Measurements from ENCODE around the gene CAMKV. TPM values are rescaled to one million over a fixed set of nuclear protein-coding genes. Genes with fewer than 3 reads are reported as not detected.
A peak's percentile ranks its signal among the peaks of the same experiment; 100 is the strongest.

CAMKV gene
- total and polyA plus RNA-seq, 2 of the 4 experiments (the other 2 are of a cell fraction): not detected

DNA sequence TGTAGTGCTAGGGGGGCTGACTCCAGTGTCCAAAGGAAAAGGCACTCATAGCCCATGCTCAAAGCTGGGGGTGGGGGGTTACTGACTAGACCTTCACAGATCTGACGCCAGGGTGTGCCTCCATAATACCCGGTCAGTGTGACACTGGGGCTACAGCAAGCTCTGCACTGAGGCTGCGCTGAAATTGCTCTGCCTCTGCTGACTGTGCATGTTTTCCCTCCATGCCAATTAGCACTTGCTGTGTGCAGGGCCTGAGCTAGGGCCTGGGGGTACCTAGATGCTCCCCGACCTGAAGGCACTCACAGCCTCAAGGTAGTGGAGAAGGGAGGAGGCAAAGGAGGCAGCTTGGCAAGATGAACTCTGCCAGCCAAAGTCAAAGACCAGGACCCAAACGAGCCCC lies 5.2 kb downstream of the CAMKV start:
- Histone ChIP-seq H2BK5ac (ENCODE audit: low read depth, low read length, poor library complexity, severe bottlenecking) (no peak overlapping the region), H2BK20ac (ENCODE audit: low read depth, low read length) (no peak overlapping the region), H4K8ac (ENCODE audit: low read depth in 2 of 2, low read length in 2 of 2) (no peak overlapping the region), H2BK120ac (ENCODE audit: low read depth, low read length) (no peak overlapping the region), H2AFZ (replicated peaks; ENCODE audit: low read length, poor library complexity) (no peak overlapping the region), H3K23ac (ENCODE audit: low read depth, low read length) (no peak overlapping the region), H3K36me3 (ENCODE audit: control insufficient read depth, insufficient read depth, low read length) (no peaks in the 10 kb centered on the region), H3K79me1 (ENCODE audit: low read depth in 1 of 2, low read length in 2 of 2) (no peaks in the 10 kb centered on the region), H3K14ac (replicated peaks; ENCODE audit: low read depth, low read length) (no peak overlapping the region), H3K9me1 (ENCODE audit: insufficient read depth, low read length) (no peaks in the 10 kb centered on the region), H3K4me3 (ENCODE audit: insufficient read depth, low read depth, low read length) (no peak overlapping the region), H4K91ac (ENCODE audit: insufficient read depth, low read depth, low read length) (no peak overlapping the region), H3K4me2 (ENCODE audit: low read depth, low read length) (no peak overlapping the region), H4K20me1 (ENCODE audit: insufficient read depth, low read length) (no peaks in the 10 kb centered on the region), H3K18ac (ENCODE audit: low read depth, low read length) (no peak overlapping the region), H2AK9ac (replicated peaks; ENCODE audit: low read depth, low read length, poor library complexity) (no peak overlapping the region), H2BK15ac (ENCODE audit: low read depth, low read length) (no peak overlapping the region), H3K56ac (ENCODE audit: extremely low read depth, insufficient read depth, low read length) (no peak overlapping the region), H3K4me1 (ENCODE audit: control insufficient read depth, insufficient read depth, low read length) (no peaks in the 10 kb centered on the region), H3K4ac (ENCODE audit: low read depth, low read length) (no peak overlapping the region), H3K9me3 (ENCODE audit: control insufficient read depth, insufficient read depth, low read length) (no peaks in the 10 kb centered on the region), H2AK5ac (ENCODE audit: low read depth, low read length) (no peak overlapping the region), H3K27ac (ENCODE audit: insufficient read depth, low read length) (no peak overlapping the region), H3K27me3 (ENCODE audit: control insufficient read depth, insufficient read depth, low read length) (peaks cover 61% of the 10 kb centered on the region), H4K5ac (ENCODE audit: low read depth, low read length) (no peak overlapping the region), H3K9ac (ENCODE audit: low read depth, low read length) (no peak overlapping the region)
- TF ChIP-seq, protein P1, sequence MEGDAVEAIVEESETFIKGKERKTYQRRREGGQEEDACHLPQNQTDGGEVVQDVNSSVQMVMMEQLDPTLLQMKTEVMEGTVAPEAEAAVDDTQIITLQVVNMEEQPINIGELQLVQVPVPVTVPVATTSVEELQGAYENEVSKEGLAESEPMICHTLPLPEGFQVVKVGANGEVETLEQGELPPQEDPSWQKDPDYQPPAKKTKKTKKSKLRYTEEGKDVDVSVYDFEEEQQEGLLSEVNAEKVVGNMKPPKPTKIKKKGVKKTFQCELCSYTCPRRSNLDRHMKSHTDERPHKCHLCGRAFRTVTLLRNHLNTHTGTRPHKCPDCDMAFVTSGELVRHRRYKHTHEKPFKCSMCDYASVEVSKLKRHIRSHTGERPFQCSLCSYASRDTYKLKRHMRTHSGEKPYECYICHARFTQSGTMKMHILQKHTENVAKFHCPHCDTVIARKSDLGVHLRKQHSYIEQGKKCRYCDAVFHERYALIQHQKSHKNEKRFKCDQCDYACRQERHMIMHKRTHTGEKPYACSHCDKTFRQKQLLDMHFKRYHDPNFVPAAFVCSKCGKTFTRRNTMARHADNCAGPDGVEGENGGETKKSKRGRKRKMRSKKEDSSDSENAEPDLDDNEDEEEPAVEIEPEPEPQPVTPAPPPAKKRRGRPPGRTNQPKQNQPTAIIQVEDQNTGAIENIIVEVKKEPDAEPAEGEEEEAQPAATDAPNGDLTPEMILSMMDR (conservative IDR thresholded peaks at IDR 0.05; ENCODE audit: low read depth, low read length): no peak
- 0 out of 2 replicates have a peak, but pooled peaks have one; percentile 25 for TF ChIP-seq MAFK (IDR thresholded peaks at IDR 0.05; ENCODE audit: low read depth, low read length)
- TF ChIP-seq NFE2L2 (IDR thresholded peaks at IDR 0.05; ENCODE audit: low read depth, low read length): no peak
- TF ChIP-seq BHLHE40 (IDR thresholded peaks at IDR 0.05; ENCODE audit: low read depth, low read length): no peak
- in situ Hi-C loops (cut with MboI; ENCODE audit: low sequenced_read_pairs): no loop called here
- ATAC-seq (ENCODE audit: low read depth) (no peak), DNase-seq (no peak)
- ChIA-PET POLR2A (ENCODE audit: unreplicated experiment) (no interaction called here), CTCF (no interaction called here)
- no TSS peak for BruUV-seq (replicated peaks)
- intact Hi-C loops (cut with micrococcal nuclease): no loop called here
- WGBS, 2 experiments (ENCODE audit: extremely low coverage in 2 of 2, insufficient read length in 1 of 2): 66% methylated on average over 3 of the region's 5 CpGs; no CpG with 5 or more reads in 1 of the 2 experiments
- dilution Hi-C loops (cut with HindIII; ENCODE audit: low sequenced_read_pairs, unreplicated experiment): no loop called here
